ENCODE data around the gene NFATC1. TPM values are rescaled to one million over a fixed set of nuclear protein-coding genes. Genes with fewer than 3 reads are reported as not detected.

Gene NFATC1
- total RNA-seq: 10 to 100 TPM; 73.6 to 73.8 TPM

DNA sequence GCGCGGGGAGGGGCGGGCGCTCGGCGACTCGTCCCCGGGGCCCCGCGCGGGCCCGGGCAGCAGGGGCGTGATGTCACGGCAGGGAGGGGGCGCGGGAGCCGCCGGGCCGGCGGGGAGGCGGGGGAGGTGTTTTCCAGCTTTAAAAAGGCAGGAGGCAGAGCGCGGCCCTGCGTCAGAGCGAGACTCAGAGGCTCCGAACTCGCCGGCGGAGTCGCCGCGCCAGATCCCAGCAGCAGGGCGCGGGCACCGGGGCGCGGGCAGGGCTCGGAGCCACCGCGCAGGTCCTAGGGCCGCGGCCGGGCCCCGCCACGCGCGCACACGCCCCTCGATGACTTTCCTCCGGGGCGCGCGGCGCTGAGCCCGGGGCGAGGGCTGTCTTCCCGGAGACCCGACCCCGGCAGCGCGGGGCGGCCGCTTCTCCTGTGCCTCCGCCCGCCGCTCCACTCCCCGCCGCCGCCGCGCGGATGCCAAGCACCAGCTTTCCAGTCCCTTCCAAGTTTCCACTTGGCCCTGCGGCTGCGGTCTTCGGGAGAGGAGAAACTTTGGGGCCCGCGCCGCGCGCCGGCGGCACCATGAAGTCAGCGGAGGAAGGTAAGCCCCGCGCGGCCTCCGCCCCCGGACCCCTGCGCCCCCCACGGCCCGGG, at the start of gene NFATC1:
Gene NFATC1, plus strand, starts transcription at position 170 of the 644 bp plus-strand sequence. Its CDS starts 295 bp downstream, at position 465.
- ChIA-PET POLR2A (interaction anchor here (0.7 to 2.4 kb wide), 5 partner anchors 10 to 128 kb away, joined by 3 to 15 read pairs (median 4); no protein-coding TSS in a partner anchor), CTCF (interaction anchor here (0.9 to 1.9 kb wide), 5 partner anchors 9 to 284 kb away, joined by 3 to 5 read pairs (median 4); no protein-coding TSS in a partner anchor)

- ChIA-PET CTCF (no interaction called here), POLR2A (no interaction called here)
Observed at GRCh38 chr18:79345981-79346380, 49.7 kb upstream of the NFATC1 start.

- ChIA-PET POLR2A (interaction anchor here (0.5 kb wide), 1 partner anchor 306 kb away, joined by 3 read pairs; no protein-coding TSS in a partner anchor), CTCF (no interaction called here)
Observed at GRCh38 chr18:79348066-79348465, 47.7 kb upstream of the NFATC1 start.

- ChIA-PET POLR2A (no interaction called here), CTCF (no interaction called here)
Observed at GRCh38 chr18:79352432-79352831, 43.3 kb upstream of the NFATC1 start.

DNA sequence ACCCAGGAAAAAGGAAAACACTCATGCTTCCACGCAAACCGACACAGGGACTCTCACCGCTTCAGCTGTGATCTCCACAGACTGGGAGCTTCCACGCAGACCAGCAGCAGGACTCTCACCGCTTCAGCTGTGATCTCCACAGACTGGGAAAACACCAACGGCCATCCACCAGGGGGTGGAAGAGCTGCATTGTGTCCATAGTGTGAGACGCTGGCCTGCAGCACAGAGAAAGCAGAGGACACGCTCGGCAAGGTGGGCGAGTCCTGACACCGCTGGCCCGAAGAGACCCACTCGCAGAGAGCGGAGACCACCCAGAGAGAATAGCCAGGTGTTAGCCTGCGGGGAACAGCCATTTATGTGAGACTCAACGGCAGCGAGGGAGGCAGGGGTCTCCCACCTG, 42.5 kb upstream of the NFATC1 start:
- CTCF ChIA-PET: no interaction called here
- POLR2A ChIA-PET: no interaction called here

- POLR2A ChIA-PET: no interaction called here
- CTCF ChIA-PET: no interaction called here
Observed at GRCh38 chr18:79354350-79354749, 41.4 kb upstream of the NFATC1 start.

DNA sequence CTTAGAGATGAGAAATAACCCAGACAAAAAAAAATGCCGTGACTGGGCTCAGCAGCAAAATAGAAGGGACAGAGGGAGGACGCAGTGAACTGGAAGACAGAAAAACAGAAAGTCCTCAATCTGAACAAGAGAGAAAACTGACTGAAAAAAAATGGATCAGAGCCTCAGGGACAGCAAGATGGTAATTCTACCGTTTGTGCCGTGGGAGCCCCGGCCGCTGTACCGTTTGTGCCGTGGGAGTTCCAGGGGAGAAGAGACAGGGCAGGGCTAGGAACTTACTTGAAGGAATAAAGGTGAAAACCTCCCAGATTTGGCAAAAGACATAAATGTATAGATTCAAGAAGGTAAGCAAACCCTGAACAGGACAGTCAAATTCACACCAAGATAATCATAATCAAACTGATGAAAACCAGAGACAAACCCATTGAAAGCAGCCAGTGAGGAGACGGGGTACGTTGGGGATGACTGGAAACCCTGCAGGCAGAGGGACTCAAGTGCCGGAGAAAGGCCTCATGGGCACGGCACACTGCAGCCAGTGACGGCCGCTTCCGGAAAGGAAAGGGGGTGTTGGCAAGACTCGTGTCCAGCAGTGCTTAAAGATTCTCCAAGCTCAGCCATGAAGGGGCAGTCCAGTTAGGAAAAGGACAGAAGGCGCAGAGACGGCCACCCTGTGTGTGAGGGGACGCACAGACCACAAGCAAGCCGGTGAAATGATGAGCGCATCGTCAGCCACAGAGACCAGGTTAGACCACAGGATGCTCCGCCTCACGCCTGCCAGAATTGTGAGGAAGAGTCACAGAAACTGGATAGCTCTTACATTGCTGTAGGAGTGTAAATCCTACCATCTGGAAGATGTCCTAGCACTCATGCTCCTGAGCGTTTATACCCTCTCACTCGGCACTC, 40.0 kb upstream of the NFATC1 start:
- POLR2A ChIA-PET: no interaction called here
- CTCF ChIA-PET: no interaction called here

DNA sequence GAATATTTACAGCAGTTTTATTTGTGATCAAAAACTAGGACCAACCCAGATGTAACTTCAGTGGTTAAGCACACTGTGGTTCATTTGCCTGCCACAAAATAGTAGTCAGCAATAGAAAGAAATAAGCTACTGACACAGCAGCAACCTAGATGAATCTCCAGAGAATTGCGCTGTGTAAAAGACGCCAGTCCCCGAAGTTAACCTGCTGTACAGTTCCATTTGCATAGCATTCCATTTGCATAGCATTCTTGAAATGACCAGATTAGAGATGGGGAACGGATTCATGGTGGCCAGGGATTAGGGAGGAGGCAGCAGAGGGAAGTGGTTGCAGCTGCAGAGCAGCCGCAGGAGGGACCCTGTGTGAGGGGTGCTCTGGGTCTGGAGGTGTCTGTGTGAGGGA, 39.3 kb upstream of the NFATC1 start:
- POLR2A ChIA-PET: no interaction called here

GRCh38 chr18:79360933-79361332, 34.8 kb upstream of the NFATC1 start:
- CTCF ChIA-PET: interaction anchor here (1.2 kb wide), 1 partner anchor 17 kb away, joined by 4 read pairs; no protein-coding TSS in a partner anchor
- POLR2A ChIA-PET: no interaction called here

More for the DNA sequence above, 39.3 kb upstream of the NFATC1 start:
- CTCF ChIA-PET: no interaction called here

GRCh38 chr18:79361766-79362522, 33.8 kb upstream of the NFATC1 start:
- CTCF ChIA-PET: no interaction called here
- POLR2A ChIA-PET: no interaction called here

DNA sequence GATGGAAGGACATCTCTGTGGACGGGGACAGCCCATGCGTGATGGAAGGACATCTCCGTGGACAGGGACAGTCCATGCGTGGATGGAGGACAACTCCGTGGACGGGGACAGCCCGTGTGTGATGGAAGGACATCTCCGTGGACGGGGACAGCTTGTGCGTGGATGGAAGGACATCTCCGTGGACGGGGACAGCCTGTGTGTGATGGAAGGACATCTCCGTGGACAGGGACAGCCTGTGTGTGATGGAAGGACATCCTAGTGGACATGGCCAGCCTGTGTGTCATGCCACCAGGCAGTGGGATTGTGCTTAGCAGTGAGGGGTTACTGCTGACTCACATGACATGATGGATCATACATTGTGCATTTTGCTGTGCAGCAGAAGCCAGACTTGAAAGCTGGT, 30.0 kb upstream of the NFATC1 start:
- ChIA-PET POLR2A (no interaction called here), CTCF (no interaction called here)

- CTCF ChIA-PET: no interaction called here
- POLR2A ChIA-PET: no interaction called here
Observed at GRCh38 chr18:79366177-79367094, 29.3 kb upstream of the NFATC1 start.

GRCh38 chr18:79367480-79367879, 28.2 kb upstream of the NFATC1 start:
- ChIA-PET POLR2A (no interaction called here), CTCF (no interaction called here)

DNA sequence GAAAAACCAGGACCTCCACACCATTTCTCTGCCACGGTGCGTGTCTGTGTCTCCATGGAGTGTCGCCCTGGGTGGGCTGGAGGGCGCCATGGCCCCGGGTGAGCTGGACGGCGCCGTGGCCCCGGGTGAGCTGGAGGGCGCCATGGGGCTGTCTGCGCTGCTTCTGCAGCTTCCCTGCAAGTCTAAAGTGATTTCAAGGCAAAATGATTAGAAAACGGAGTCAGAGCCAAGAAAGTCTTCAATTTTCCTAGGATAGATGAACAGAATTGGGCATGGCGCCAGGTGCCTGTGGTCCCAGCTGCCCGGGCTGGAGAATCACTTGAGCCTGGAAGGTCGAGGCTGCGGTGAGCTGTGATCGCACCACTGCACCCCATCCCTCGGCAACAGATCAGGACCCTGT, 27.7 kb upstream of the NFATC1 start:
- POLR2A ChIA-PET: no interaction called here
- CTCF ChIA-PET: interaction anchor here (0.7 kb wide), 1 partner anchor 13 kb away, joined by 3 read pairs; no protein-coding TSS in a partner anchor

DNA sequence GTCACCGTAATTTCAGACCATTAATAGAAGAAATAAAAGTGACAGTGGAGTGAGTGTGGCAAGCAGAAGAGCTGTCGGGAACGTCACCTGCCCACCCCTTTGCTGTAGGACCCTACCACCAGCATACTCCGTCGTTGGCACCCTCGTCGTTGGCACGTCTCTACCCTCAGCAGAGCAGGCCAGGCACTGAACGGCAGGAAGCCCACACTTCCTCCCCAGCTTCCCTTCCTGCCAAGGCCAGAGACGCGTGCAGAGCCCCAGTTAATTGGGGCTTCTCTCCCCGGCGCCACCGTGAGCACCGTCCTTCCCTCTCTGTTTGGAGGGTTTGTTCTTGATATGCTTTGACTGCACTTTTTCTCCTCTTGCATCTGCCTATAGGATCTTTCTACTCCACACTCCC, 27.0 kb upstream of the NFATC1 start:
- CTCF ChIA-PET: interaction anchor here (0.7 kb wide), 2 partner anchors 13 to 275 kb away, joined by 3 read pairs; no protein-coding TSS in a partner anchor
- POLR2A ChIA-PET: interaction anchor here (0.5 kb wide), 1 partner anchor 109 kb away, joined by 3 read pairs; no protein-coding TSS in a partner anchor

DNA sequence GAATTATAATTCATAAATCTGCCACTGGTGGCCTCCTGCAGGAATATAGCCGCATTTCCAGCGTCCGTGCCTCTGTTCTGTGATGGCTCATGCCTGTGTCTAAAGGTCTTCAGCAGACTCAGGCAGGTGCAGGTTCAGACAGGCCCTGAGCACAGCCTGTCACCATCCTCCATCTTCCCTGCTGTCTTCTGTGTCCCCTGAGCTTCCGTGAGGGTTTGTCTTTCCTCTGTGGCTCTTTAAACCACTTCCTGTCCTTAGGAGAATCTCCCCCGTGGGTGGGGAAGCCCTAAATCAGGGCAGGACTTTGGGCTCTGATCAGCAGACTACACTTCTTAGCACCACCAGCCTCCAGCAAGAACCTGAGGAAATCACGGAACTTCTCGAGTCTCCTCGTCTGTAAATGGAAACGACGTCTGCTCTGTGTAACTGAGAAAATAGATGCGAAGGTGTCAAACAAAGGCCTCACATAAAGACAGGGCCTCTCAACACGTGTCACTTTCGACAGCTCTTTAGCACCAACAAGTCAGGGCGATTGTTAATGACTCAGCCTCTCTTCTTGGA, 24.1 kb upstream of the NFATC1 start:
- CTCF ChIA-PET: no interaction called here
- POLR2A ChIA-PET: no interaction called here

- POLR2A ChIA-PET: no interaction called here
- CTCF ChIA-PET: no interaction called here
Observed at GRCh38 chr18:79372461-79372860, 23.3 kb upstream of the NFATC1 start.

DNA sequence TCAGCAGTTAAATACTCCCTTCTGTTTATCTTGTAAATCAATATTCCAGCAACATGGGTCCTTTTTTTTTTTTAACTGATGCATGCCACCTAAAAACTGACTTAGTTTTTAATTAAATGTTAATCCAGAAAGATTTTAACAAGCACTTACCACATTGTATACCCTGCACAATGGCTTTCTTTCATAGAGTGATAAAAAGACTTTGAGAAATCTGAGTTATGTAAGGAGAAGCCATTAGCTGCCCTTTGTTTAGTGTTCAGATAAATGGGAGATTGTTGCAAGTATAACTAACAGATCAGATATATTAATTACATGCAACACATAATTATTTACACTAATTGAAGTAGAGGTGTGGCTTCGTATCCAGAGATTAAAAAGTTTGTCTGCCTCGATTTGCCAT, 22.7 kb upstream of the NFATC1 start:
- POLR2A ChIA-PET: no interaction called here
- CTCF ChIA-PET: interaction anchor here (0.6 kb wide), 1 partner anchor 233 kb away, joined by 3 read pairs; no protein-coding TSS in a partner anchor

- ChIA-PET POLR2A (no interaction called here), CTCF (no interaction called here)
Observed at GRCh38 chr18:79373736-79374135, 22.0 kb upstream of the NFATC1 start.
